H1 (cell line): ENCODE results near the gene MAGI1. TPM values are rescaled to one million over a fixed set of nuclear protein-coding genes. Genes with fewer than 3 reads are reported as not detected.
A peak's percentile ranks its signal among the peaks of the same experiment; 100 is the strongest.
"Not testable (repeated sequence)": the region's sequence is repeated elsewhere in the genome, so short reads cannot be mapped to it uniquely, and the experiment has no call there.

Experiments used
- CTCF ChIA-PET: fragments of 300-600 bp; sonication (Branson Sonifier 250); formaldehyde crosslinking; loops from one replicate; lab custom pipeline; 2021; ENCODE audit not compliant: partially characterized antibody; lab: Charles Lee
- POLR2A ChIA-PET: fragments of 300-600 bp; sonication (Branson Sonifier 250); formaldehyde crosslinking; loops from one replicate; lab custom pipeline; 2021; ENCODE audit warnings: inconsistent platforms; ENCODE audit not compliant: partially characterized antibody; lab: Charles Lee
- DNase-seq, 2 experiments: peaks; one replicate each; pipeline versions ENCODE4 v3.0.0 to v3.0.0-alpha.2; 2010 to 2022; ENCODE audit warnings: low spot score in 2 of 2, low read depth in 1 of 2, mixed read lengths in 1 of 2
- FAIRE-seq: peaks from 2 replicates; lab custom pipeline; 2011; peaks lifted over from hg19 to GRCh38; lab: Jason Lieb, UNC
- H2AFZ ChIP-seq: 2 replicates; pipeline ENCODE4 v1.8.1; 2012; ENCODE audit warnings: low read length, inconsistent platforms
- H2AK5ac ChIP-seq: 2 replicates; pipeline ENCODE4 v1.6.1; 2013; ENCODE audit warnings: low read depth, low read length
- H2BK120ac ChIP-seq: replicated peaks from 2 replicates; pipeline ENCODE3; 2013; ENCODE audit warnings: low read depth, low read length, inconsistent platforms
- H2BK12ac ChIP-seq: 2 replicates; pipeline ENCODE4 v1.6.1; 2013; ENCODE audit warnings: low read depth, low read length
- H2BK15ac ChIP-seq: 2 replicates; pipeline ENCODE4 v1.6.1; 2013; ENCODE audit warnings: low read length
- H2BK20ac ChIP-seq: 2 replicates; pipeline ENCODE4 v1.6.1; 2013; ENCODE audit warnings: low read length
- H2BK5ac ChIP-seq: 2 replicates; pipeline ENCODE4 v1.6.1; 2013; ENCODE audit warnings: low read depth, low read length
- H3K14ac ChIP-seq: 2 replicates; pipeline ENCODE4 v1.6.1; 2013; ENCODE audit warnings: inconsistent platforms; ENCODE audit not compliant: insufficient read length
- H3K18ac ChIP-seq: 2 replicates; pipeline ENCODE4 v1.6.1; 2013; ENCODE audit warnings: low read length; ENCODE audit errors: extremely low read depth
- H3K23ac ChIP-seq: 2 replicates; pipeline ENCODE4 v1.6.1; 2013; ENCODE audit warnings: inconsistent platforms; ENCODE audit not compliant: insufficient read length
- H3K23me2 ChIP-seq: 2 replicates; pipeline ENCODE4 v1.6.1; 2013; ENCODE audit warnings: low read depth, low read length
- H3K27ac ChIP-seq: 2 replicates; pipeline ENCODE4 v1.6.1; 2011; ENCODE audit warnings: low read depth, low read length, inconsistent platforms
- H3K27me3 ChIP-seq, 4 experiments: replicated peaks in 1 of 4; 1 replicate in 1 of 4; 2 replicates in 3 of 4; pipeline versions ENCODE4 v1.6.1 to v1.8.1; 2011 to 2013; ENCODE audit warnings: low read length in 3 of 4, mild to moderate bottlenecking in 3 of 4, inconsistent platforms in 2 of 4, mixed read lengths in 2 of 4, moderate library complexity in 1 of 4; ENCODE audit not compliant: control insufficient read depth in 3 of 4, insufficient read depth in 3 of 4; ENCODE audit errors: extremely low read depth in 1 of 4
- H3K36me3 ChIP-seq, 4 experiments: 2 replicates each; pipeline versions ENCODE4 v1.6.1 to v1.8.1; 2011 to 2013; ENCODE audit warnings: mild to moderate bottlenecking in 4 of 4, low read length in 3 of 4, moderate library complexity in 2 of 4, control low read depth in 1 of 4, inconsistent platforms in 1 of 4; ENCODE audit not compliant: insufficient read depth in 4 of 4, control insufficient read depth in 2 of 4
- H3K4ac ChIP-seq: replicated peaks from 2 replicates; pipeline ENCODE3; 2013; ENCODE audit warnings: low read length, low read depth, mixed read lengths, inconsistent platforms; ENCODE audit not compliant: insufficient read length
- H3K4me1 ChIP-seq, 4 experiments: replicated peaks in 1 of 4; 1 replicate in 1 of 4; 2 replicates in 3 of 4; pipeline versions ENCODE4 v1.6.1 to v1.8.1; 2011 to 2013; ENCODE audit warnings: low read length in 3 of 4, inconsistent platforms in 2 of 4, mixed read lengths in 1 of 4; ENCODE audit not compliant: insufficient read depth in 4 of 4, control insufficient read depth in 3 of 4
- H3K4me2 ChIP-seq, 2 experiments: 2 replicates each; pipeline versions ENCODE4 v1.6.1 to v1.8.1; 2011 to 2013; ENCODE audit warnings: low read depth in 2 of 2, low read length in 2 of 2, control low read depth in 1 of 2, inconsistent platforms in 1 of 2, mild to moderate bottlenecking in 1 of 2; ENCODE audit not compliant: insufficient read depth in 1 of 2
- H3K4me3 ChIP-seq, 4 experiments: fragments of 200-600, 300-600 bp in 1 of 4; sonication (generic), shearing (Covaris generic), sonication (Bioruptor Twin) in 1 of 4; 2 replicates each; pipeline versions ENCODE4 v1.5.1 to v1.8.1; 2011 to 2016; ENCODE audit warnings: low read length in 4 of 4, low read depth in 3 of 4, control low read depth in 2 of 4, inconsistent platforms in 2 of 4, mild to moderate bottlenecking in 2 of 4, mixed read lengths in 1 of 4, moderate library complexity in 1 of 4; ENCODE audit not compliant: insufficient read depth in 2 of 4; ENCODE audit errors: extremely low read depth in 1 of 4
- H3K56ac ChIP-seq: replicated peaks from 2 replicates; pipeline ENCODE3; 2013; ENCODE audit warnings: low read depth, mild to moderate bottlenecking, mixed read lengths, low read length, inconsistent platforms; ENCODE audit not compliant: insufficient read length
- H3K79me1 ChIP-seq: 2 replicates; pipeline ENCODE4 v1.6.1; 2013; ENCODE audit warnings: low read depth, low read length, control low read depth
- H3K79me2 ChIP-seq, 2 experiments: 2 replicates each; pipeline versions ENCODE4 v1.6.1 to v1.8.1; 2012 to 2013; ENCODE audit warnings: low read length in 2 of 2, mild to moderate bottlenecking in 2 of 2, inconsistent platforms in 1 of 2; ENCODE audit not compliant: insufficient read depth in 2 of 2, control insufficient read depth in 1 of 2
- H3K9ac ChIP-seq, 4 experiments: replicated peaks in 1 of 4; 1 replicate in 1 of 4; 2 replicates in 3 of 4; pipeline versions ENCODE4 v1.6.1 to v1.8.1; 2011 to 2013; ENCODE audit warnings: low read depth in 3 of 4, low read length in 3 of 4, control low read depth in 2 of 4, mild to moderate bottlenecking in 2 of 4, moderate library complexity in 2 of 4, inconsistent platforms in 1 of 4; ENCODE audit errors: extremely low read depth in 1 of 4
- H3K9me3 ChIP-seq, 2 experiments: 2 replicates each; pipeline versions ENCODE4 v1.6.1 to v1.8.1; 2012 to 2013; ENCODE audit warnings: mild to moderate bottlenecking in 2 of 2, moderate library complexity in 2 of 2, control low read depth in 1 of 2, inconsistent platforms in 1 of 2, low read depth in 1 of 2, low read length in 1 of 2, mixed read lengths in 1 of 2; ENCODE audit not compliant: insufficient read depth in 2 of 2
- H4K20me1 ChIP-seq, 2 experiments: replicated peaks in 1 of 2; 2 replicates each; pipeline versions ENCODE3 to v1.8.1; 2011 to 2013; ENCODE audit warnings: inconsistent platforms in 2 of 2, low read length in 2 of 2, mild to moderate bottlenecking in 1 of 2; ENCODE audit not compliant: insufficient read depth in 2 of 2, control insufficient read depth in 1 of 2
- H4K5ac ChIP-seq: 2 replicates; pipeline ENCODE4 v1.6.1; 2013; ENCODE audit warnings: low read length, low read depth, mixed read lengths, inconsistent platforms; ENCODE audit not compliant: insufficient read length
- H4K8ac ChIP-seq: 2 replicates; pipeline ENCODE4 v1.8.0; 2013; ENCODE audit warnings: mild to moderate bottlenecking, moderate library complexity, low read length, inconsistent platforms; ENCODE audit not compliant: insufficient read depth; ENCODE audit errors: extremely low read depth
- H4K91ac ChIP-seq: replicated peaks from 2 replicates; pipeline ENCODE3; 2013; ENCODE audit warnings: low read length, mixed read lengths, inconsistent platforms; ENCODE audit not compliant: insufficient read length
- NANOG ChIP-seq: IDR thresholded peaks from 2 replicates; pipeline ENCODE4 v1.6.1; 2011; ENCODE audit warnings: low read length, low read depth, mild to moderate bottlenecking, inconsistent platforms; ENCODE audit not compliant: insufficient read depth, poor library complexity, severe bottlenecking
- POU5F1 ChIP-seq: IDR thresholded peaks from 2 replicates; pipeline ENCODE4 v1.6.1; 2011; ENCODE audit warnings: low read depth, mild to moderate bottlenecking, low read length, moderate library complexity
- WGBS, 2 experiments: shearing (Covaris generic) in 1 of 2; methylation state at CpG; one replicate each; pipeline versions ENCODE4 v1.1.6 to v1.1.7; 2013 to 2015; ENCODE audit warnings: low lambda C conversion rate in 2 of 2, mixed read lengths in 2 of 2, inconsistent platforms in 1 of 2, low coverage in 1 of 2, missing lambda C conversion rate in 1 of 2; ENCODE audit not compliant: insufficient replicate concordance in 2 of 2, insufficient coverage in 1 of 2, insufficient read length in 1 of 2; ENCODE audit errors: extremely low coverage in 1 of 2, missing lambda C conversion rate in 1 of 2; 5-methylcytosine and 5-hydroxymethylcytosine counted together
- polyA plus RNA-seq, 7 experiments: library from polyadenylated mRNA; depleted of rRNA in 3 of 7; stranded (reverse) in 5 of 7; unstranded in 2 of 7; fragments of >200 nt in 5 of 7; fragments of 200-250 nt in 2 of 7; gene quantifications; 1 replicate in 5 of 7; 2 replicates in 1 of 7; 4 replicates in 1 of 7; pipeline versions ENCODE4 v1.2.1 to v1.2.3, GENCODE V29; 2011 to 2013; ENCODE audit warnings: missing spikeins in 2 of 7, mixed read lengths in 2 of 7
- total RNA-seq: library from RNA; stranded (reverse); fragmentation: NEBNext Ultra II Directional; extraction: Animal tissue kit (Norgen Biotek cat#: 25700); gene quantifications from 2 replicates; pipeline ENCODE4 v1.2.1, GENCODE V29; 2021

The MAGI1 gene
- total and polyA plus RNA-seq, 2 of the 8 experiments (the other 6 are each of a cell fraction or from before 2014, with no cell fraction given): 19.8 to 78.0 TPM

GRCh38 chr3:65891477-65891876 lies 147.2 kb downstream of the MAGI1 start:
- H3K14ac ChIP-seq, H3K56ac ChIP-seq, H2BK15ac ChIP-seq, H2BK20ac ChIP-seq, H4K8ac ChIP-seq, H4K5ac ChIP-seq, H3K27ac ChIP-seq, H2AK5ac ChIP-seq, H3K23me2 ChIP-seq, H3K18ac ChIP-seq, H3K27me3 ChIP-seq, H3K4ac ChIP-seq, H2BK120ac ChIP-seq, H3K36me3 ChIP-seq, H2AFZ ChIP-seq, DNase-seq, FAIRE-seq, H4K20me1 ChIP-seq, H3K9me3 ChIP-seq, H3K4me3 ChIP-seq, H3K79me1 ChIP-seq, H2BK5ac ChIP-seq, H4K91ac ChIP-seq, H3K23ac ChIP-seq, H2BK12ac ChIP-seq, H3K9ac ChIP-seq: not testable (repeated sequence)
- ChIA-PET CTCF (interaction anchor here (0.9 kb wide), 1 partner anchor 21 kb away, joined by 3 read pairs; no protein-coding TSS in a partner anchor), POLR2A (interaction anchor here (1.7 kb wide), 1 partner anchor 11 kb away, joined by 9 read pairs; no protein-coding TSS in a partner anchor)
- H3K79me2 ChIP-seq: peaks cover 0 to 79% of the 10 kb centered on the region in 2 experiments; a peak in 3 of 4 replicates
- peaks cover 0 to 15% (median 12%) of the 10 kb centered on the region in 4 experiments; a peak in 6 of 7 replicates for H3K4me1 ChIP-seq
- TF ChIP-seq POU5F1: peak; percentile 95
- peak; percentile 13 for TF ChIP-seq NANOG
- 60% methylated on average over 2 of the region's 2 CpGs; no CpG with 5 or more reads in 1 of the 2 experiments for WGBS, 2 experiments
- H3K4me2 ChIP-seq: peak overlapping the region in 1 of 2 experiments; percentile 46; a peak in 2 of 4 replicates
